NCI-H2107 (cell line): ENCODE measurements around the gene DNAJC18.
"Not testable (repeated sequence)": the region's sequence is repeated elsewhere in the genome, so short reads cannot be mapped to it uniquely, and the experiment has no call there.

Experiments
- DNase-seq: peaks from one replicate; lab custom pipeline; 2025; lab: John Stamatoyannopoulos, UW

Gene DNAJC18

GRCh38 chr5:139386956-139387355, 52.4 kb downstream of the DNAJC18 start:
- not testable (repeated sequence) for DNase-seq

GRCh38 chr5:139386050-139386438, 53.3 kb downstream of the DNAJC18 start:
- DNase-seq, result no peak

- no peak for DNase-seq
Observed at GRCh38 chr5:139385061-139386049, 54.0 kb downstream of the DNAJC18 start.

GRCh38 chr5:139384591-139385051, 54.7 kb downstream of the DNAJC18 start:
- DNase-seq, result no peak

- no peak for DNase-seq
Observed at GRCh38 chr5:139383993-139384590, 55.2 kb downstream of the DNAJC18 start.

GRCh38 chr5:139383275-139383992, 55.9 kb downstream of the DNAJC18 start, which contains the start of gene SLC23A1:
Gene SLC23A1, minus strand, starts transcription at chr5:139383297. Its CDS starts 44 bp downstream, at chr5:139383253.
- no peak for DNase-seq

- DNase-seq, result no peak
Observed at GRCh38 chr5:139382807-139383206, 56.5 kb downstream of the DNAJC18 start.

GRCh38 chr5:139381837-139382761, 57.2 kb downstream of the DNAJC18 start:
- DNase-seq, result no peak

- no peak for DNase-seq
Observed at GRCh38 chr5:139379626-139380449, 59.5 kb downstream of the DNAJC18 start.

GRCh38 chr5:139378941-139379361, 60.4 kb downstream of the DNAJC18 start:
- no peak for DNase-seq

- no peak for DNase-seq
Observed at GRCh38 chr5:139378101-139378825, 61.1 kb downstream of the DNAJC18 start.

- no peak for DNase-seq
Observed at GRCh38 chr5:139377226-139377625, 62.1 kb downstream of the DNAJC18 start.

- no peak for DNase-seq
Observed at GRCh38 chr5:139376364-139376763, 63.0 kb downstream of the DNAJC18 start.

GRCh38 chr5:139374909-139375308, 64.4 kb downstream of the DNAJC18 start:
- DNase-seq, result no peak

GRCh38 chr5:139371482-139372435, 67.6 kb downstream of the DNAJC18 start:
- DNase-seq, result no peak

- no peak for DNase-seq
Observed at GRCh38 chr5:139369181-139369580, 70.1 kb downstream of the DNAJC18 start.

- no peak for DNase-seq
Observed at GRCh38 chr5:139368613-139369012, 70.7 kb downstream of the DNAJC18 start.

GRCh38 chr5:139364466-139364865, 74.9 kb downstream of the DNAJC18 start:
- no peak for DNase-seq
